Activated T-helper 1 cell treated with anti-CD3 and anti-CD28 coated beads, Interleukin-12 subunit alpha, Interleukin-12 subunit beta, Interleukin-2, Interleukin-4 antibody, amounts not matched to agents 30 ng/mL and 10 ng/mL and 1 ng/mL, durations not matched to agents 14 hours and 24 hours and 36 hours (primary cell): ENCODE results near the gene ASPG. TPM values are rescaled to one million over a fixed set of nuclear protein-coding genes. Genes with fewer than 3 reads are reported as not detected.

Experiments used
- DNase-seq: peaks from one replicate; pipeline ENCODE4 v3.0.0; 2021; ENCODE audit warnings: low spot score
- H3K27ac Mint-ChIP-seq: one replicate; pipeline ENCODE4 v1.8.0; 2021; ENCODE audit warnings: mild to moderate bottlenecking, mixed read lengths
- H3K27me3 Mint-ChIP-seq: one replicate; pipeline ENCODE4 v1.8.0; 2022; ENCODE audit warnings: mild to moderate bottlenecking, moderate library complexity, mixed read lengths; ENCODE audit not compliant: insufficient read depth
- H3K36me3 Mint-ChIP-seq: one replicate; pipeline ENCODE4 v1.8.0; 2021; ENCODE audit warnings: low read depth, mixed read lengths
- H3K4me1 Mint-ChIP-seq: one replicate; pipeline ENCODE4 v1.8.0; 2021; ENCODE audit warnings: low read depth, mixed read lengths
- H3K4me3 Mint-ChIP-seq: one replicate; pipeline ENCODE4 v1.8.0; 2021; ENCODE audit warnings: mild to moderate bottlenecking, moderate library complexity, mixed read lengths
- H3K9me3 Mint-ChIP-seq: one replicate; pipeline ENCODE4 v1.8.0; 2021; ENCODE audit warnings: mixed read lengths
- intact Hi-C: fragments of 100-400 bp; cut with micrococcal nuclease; formaldehyde crosslinking; loops from one replicate; pipeline ENCODE4 v1.15.1; 2024
- total RNA-seq: library from RNA; stranded (reverse); gene quantifications from 2 replicates; pipeline ENCODE4 v1.2.3, GENCODE V29; 2022

Gene ASPG
- total RNA-seq, 1 donor from 2014 or later = not detected

- H3K27ac Mint-ChIP-seq = no peak overlapping the region
- no peaks in the 10 kb centered on the region for H3K9me3 Mint-ChIP-seq
- intact Hi-C loops = no loop called here
- no peaks in the 10 kb centered on the region for H3K4me1 Mint-ChIP-seq
- DNase-seq = no peak
- H3K4me3 Mint-ChIP-seq = no peak overlapping the region
- H3K36me3 Mint-ChIP-seq = no peaks in the 10 kb centered on the region
- no peaks in the 10 kb centered on the region for H3K27me3 Mint-ChIP-seq
Measured at GRCh38 chr14:104100171-104101085, 14.9 kb downstream of the ASPG start.

DNA sequence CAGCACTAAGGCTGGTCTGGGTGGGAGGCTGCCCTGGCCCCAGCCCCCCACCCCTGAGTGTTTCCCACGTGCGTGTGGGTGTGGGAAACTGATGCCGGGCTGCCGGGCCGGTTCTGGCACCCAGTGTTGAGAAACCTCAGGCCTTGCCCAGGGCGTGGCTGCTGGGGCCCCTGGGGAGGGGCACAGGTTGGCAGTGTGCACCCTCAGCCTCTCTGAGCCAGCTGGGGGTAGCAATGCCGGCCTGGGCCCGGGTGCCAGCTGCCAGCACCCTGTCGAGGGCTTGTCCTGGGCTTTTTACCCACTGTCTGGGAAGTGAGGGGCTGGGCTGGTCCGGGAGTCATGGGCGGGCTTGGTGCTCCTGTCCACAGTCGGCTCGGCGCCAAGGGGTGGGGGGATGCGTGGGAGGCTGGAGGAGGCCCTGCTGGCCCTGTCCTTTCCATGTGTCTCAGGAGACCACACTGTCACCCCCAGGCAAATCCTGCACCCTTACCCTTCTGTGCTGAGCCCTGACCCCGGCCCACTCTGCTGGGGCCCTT, 15.7 kb downstream of the ASPG start:
- intact Hi-C loops = no loop called here
- no peak for DNase-seq
- no peaks in the 10 kb centered on the region for H3K4me1 Mint-ChIP-seq
- H3K27me3 Mint-ChIP-seq = no peaks in the 10 kb centered on the region
- H3K27ac Mint-ChIP-seq = no peak overlapping the region
- H3K9me3 Mint-ChIP-seq = no peaks in the 10 kb centered on the region
- H3K4me3 Mint-ChIP-seq = no peak overlapping the region
- no peaks in the 10 kb centered on the region for H3K36me3 Mint-ChIP-seq

DNA sequence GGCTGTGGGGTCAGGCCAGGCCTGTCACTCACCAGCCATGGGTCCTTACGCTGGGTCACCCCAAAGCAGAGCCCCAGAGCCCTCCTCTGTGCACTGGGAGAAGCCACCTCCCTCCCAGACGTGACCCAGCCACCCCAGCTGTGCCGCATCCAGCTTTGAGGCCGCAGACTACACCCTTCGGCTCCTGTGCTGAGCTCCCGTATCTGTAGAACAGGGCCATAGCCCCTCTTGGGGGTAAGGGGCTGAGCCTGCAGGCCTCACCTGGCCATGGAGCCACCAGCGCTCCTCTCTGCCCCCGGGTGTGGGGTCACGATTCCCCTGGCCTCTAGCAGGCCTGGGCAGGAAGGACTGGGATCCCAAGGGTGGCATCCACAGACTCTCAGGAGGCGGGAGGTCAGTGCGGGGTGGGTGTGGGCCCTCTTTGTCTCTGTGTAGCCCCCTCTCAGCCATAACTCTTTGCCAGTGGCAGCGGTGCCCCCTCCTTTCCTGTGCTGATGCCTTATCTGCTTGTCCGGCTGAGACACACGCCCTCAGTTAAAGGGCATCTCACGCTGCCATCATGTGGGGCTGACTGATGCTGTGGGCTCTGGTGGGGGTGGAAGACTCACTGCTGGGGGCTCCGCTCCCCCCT, 16.3 kb downstream of the ASPG start:
- Mint-ChIP-seq H3K4me3 (no peak overlapping the region), H3K9me3 (no peaks in the 10 kb centered on the region), H3K36me3 (no peaks in the 10 kb centered on the region), H3K4me1 (no peaks in the 10 kb centered on the region), H3K27me3 (no peaks in the 10 kb centered on the region), H3K27ac (no peak overlapping the region)
- intact Hi-C loops = no loop called here
- no peak for DNase-seq

DNA sequence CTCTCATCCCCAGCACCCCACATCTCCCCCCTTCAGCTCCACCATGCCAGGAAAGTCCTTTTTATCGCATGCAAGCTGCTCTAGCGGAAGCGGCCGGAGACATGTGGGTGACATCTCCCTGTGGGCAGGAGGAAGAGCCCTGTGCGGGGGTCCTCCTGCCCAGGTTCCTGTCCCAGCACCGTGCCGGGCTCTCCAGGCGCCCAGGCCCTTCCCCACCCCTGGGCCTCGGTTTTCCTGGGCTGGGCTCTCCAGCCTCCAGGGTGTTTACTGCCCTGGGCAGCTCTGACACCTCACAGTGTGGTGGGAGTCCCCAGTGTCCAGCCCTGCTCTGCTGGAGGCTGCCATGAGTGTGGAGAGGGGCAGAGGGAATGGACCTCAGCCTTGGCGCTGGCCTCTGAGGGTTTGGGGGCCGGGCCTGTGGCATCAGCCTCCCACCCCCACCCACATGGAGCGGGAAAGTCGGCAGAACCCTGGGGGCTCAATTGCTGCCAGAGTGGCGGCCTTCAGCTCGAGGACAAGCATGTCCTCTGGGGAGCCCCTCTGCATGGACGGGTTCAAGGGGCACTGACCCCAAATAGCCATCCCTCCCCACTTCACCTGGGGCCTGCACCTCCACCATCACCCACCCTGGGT, 16.9 kb downstream of the ASPG start:
- Mint-ChIP-seq H3K27me3 (no peaks in the 10 kb centered on the region), H3K27ac (no peak overlapping the region), H3K36me3 (no peaks in the 10 kb centered on the region), H3K4me1 (no peaks in the 10 kb centered on the region), H3K9me3 (no peaks in the 10 kb centered on the region), H3K4me3 (no peak overlapping the region)
- no peak for DNase-seq
- intact Hi-C loops = no loop called here

GRCh38 chr14:104103061-104103445, 17.6 kb downstream of the ASPG start:
- Mint-ChIP-seq H3K27me3 (no peaks in the 10 kb centered on the region), H3K36me3 (no peaks in the 10 kb centered on the region), H3K4me3 (no peak overlapping the region), H3K27ac (no peak overlapping the region), H3K9me3 (no peaks in the 10 kb centered on the region), H3K4me1 (no peaks in the 10 kb centered on the region)
- intact Hi-C loops = no loop called here
- no peak for DNase-seq

DNA sequence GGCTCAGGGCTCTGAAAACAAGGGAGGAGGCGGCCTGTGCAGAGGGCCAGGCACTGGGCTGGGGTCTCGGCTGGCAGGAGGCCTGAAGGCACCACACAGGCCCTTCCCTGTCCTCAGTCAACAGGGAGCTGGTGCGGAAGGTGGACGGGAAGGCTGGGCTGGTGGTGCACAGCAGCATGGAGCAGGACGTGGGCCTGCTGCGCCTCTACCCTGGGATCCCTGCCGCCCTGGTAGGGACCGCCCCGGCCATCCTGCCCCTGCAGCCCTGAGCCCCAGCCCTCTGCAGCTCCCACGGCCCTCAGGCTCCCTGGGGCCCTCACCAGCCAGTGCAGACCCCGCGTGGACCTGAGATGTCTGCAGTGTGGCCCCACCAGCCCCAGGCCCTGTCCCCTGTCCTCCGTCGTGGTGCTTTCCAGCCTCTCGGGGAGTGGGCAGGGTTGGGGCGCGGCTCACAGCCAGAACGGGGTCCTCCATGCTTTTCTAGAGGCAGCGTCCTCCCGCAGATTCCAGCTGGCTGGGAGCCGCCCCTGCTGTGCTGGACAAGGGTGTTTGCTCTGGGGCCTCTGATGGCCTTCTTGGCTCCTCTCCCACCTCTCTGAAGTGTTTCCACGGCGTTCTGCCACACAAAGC, 18.1 kb downstream of the ASPG start:
- no peak for DNase-seq
- H3K27me3 Mint-ChIP-seq = no peaks in the 10 kb centered on the region
- no peaks in the 10 kb centered on the region for H3K36me3 Mint-ChIP-seq
- H3K27ac Mint-ChIP-seq = no peak overlapping the region
- H3K9me3 Mint-ChIP-seq = no peaks in the 10 kb centered on the region
- intact Hi-C loops = no loop called here
- no peak overlapping the region for H3K4me3 Mint-ChIP-seq
- H3K4me1 Mint-ChIP-seq = no peaks in the 10 kb centered on the region

- Mint-ChIP-seq H3K4me1 (no peaks in the 10 kb centered on the region), H3K27ac (no peak overlapping the region), H3K36me3 (no peaks in the 10 kb centered on the region), H3K27me3 (no peaks in the 10 kb centered on the region), H3K4me3 (no peak overlapping the region), H3K9me3 (no peaks in the 10 kb centered on the region)
- DNase-seq = no peak
- intact Hi-C loops = no loop called here
Measured at GRCh38 chr14:104104076-104104901, 18.8 kb downstream of the ASPG start.

DNA sequence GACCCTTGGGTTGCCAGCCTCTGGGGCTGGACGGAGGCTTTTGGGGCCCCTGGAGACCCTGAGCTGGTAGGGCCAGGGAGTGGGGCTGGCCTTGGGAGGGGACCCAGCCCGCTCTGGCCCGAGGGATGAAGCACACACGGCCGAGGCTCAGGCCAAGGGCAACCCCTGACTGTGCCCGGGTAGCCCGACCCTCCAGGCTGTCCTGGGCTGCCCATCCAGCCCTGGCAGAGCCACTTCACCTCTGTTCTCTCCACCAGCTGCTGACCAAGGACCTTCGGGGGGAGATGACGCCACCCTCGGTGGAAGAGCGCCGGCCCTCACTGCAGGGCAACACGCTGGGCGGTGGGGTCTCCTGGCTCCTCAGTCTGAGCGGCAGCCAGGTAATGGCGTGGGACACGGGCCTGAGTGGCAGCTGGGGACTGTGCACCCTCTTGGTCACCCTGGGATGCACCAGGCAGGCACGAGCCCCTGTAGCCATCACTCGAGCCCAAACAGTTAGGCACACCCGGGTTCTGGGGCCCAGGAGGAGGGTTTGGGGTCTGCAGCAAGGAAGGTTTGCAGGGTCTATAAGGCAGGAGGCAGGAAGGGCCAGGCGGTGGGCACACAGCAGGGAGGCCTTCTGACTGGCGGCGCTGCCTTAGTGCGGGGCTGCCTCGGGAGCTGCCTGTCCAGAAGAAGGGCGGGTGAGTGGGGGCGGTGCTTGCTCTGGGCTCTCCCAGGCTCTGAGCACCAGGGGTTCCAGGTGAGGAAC, 19.7 kb downstream of the ASPG start:
- no peaks in the 10 kb centered on the region for H3K27me3 Mint-ChIP-seq
- intact Hi-C loops = no loop called here
- no peaks in the 10 kb centered on the region for H3K4me1 Mint-ChIP-seq
- no peaks in the 10 kb centered on the region for H3K36me3 Mint-ChIP-seq
- H3K4me3 Mint-ChIP-seq = no peak overlapping the region
- no peak overlapping the region for H3K27ac Mint-ChIP-seq
- no peak for DNase-seq
- H3K9me3 Mint-ChIP-seq = no peaks in the 10 kb centered on the region

DNA sequence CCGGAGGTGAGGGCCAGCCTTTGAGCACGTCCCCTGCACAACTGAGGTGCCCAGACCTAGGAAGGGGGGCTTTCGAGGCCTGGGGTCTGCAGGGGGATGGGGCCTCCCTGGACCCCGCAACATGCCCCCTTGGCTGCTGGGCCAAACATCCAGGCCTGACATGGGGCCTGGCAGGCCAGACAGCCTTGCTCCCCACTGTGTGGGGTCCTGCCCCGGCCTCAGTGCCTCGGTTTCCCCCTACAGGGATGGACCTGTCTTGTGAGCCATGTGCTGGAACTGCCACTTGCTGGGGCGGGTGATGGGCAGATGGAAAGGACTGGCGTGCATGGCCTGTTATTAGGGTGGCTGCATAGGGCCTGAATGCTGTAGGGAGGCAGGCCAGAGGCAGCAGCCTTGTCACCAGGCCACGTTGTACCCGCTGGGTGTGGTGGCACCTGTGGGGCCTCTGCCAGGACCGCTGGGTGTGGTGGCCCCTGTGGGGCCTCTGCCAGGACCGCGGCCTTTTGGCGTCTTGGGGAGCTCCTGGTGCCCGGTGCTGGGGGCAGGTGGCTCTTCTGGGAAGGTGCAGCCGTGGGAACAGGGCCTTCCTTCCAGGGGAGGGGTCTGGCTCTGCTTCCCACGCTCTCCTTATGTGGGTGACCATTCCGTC, 20.4 kb downstream of the ASPG start:
- H3K4me3 Mint-ChIP-seq = no peak overlapping the region
- H3K27ac Mint-ChIP-seq = no peak overlapping the region
- H3K27me3 Mint-ChIP-seq = no peaks in the 10 kb centered on the region
- no peaks in the 10 kb centered on the region for H3K9me3 Mint-ChIP-seq
- DNase-seq = no peak
- no peaks in the 10 kb centered on the region for H3K36me3 Mint-ChIP-seq
- intact Hi-C loops = no loop called here
- H3K4me1 Mint-ChIP-seq = no peaks in the 10 kb centered on the region

DNA sequence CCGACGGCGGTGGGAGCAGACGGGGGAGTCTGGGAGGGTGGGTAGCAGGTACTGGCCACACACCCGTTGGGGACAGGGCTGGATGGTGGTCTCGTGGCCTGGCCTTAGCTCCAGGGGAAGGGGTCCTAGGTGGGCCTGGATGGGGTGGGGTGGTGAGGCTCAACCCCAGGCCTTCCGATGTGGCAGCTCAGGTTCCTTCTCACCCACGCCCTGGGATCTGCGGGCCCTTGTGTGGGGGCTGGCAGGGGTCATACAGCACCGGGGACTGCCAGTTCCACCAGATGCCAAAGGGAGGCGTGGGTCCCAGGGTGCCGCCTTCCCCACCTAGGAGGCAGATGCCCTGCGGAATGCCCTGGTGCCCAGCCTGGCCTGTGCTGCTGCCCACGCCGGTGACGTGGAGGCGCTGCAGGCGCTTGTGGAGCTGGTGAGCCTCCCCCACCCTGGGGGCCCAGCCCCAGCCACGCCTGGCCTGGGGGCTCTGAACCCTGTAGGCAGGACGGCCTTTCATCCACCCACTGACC, 21.0 kb downstream of the ASPG start:
- no peak for DNase-seq

DNA sequence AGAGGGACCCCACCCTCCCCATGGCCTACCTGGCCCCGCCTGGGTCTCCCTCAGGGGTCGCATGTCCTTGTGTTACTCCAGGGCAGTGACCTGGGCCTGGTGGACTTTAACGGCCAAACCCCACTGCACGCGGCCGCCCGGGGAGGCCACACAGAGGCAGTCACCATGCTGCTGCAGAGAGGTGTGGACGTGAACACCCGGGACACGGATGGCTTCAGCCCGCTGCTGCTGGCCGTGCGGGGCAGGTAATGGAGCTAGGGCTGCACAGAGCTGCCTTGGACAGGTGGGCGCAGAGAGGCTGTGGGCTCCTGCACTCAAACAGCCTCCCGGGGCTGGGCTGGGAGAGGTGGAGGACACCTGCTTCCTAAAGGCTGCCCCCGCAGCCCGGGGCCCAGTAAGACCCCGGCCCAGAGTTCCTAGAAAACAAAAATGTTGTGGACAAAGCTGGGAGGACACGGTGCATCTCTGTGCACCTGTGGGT, 21.6 kb downstream of the ASPG start:
- DNase-seq = no peak
- Mint-ChIP-seq H3K9me3 (no peaks in the 10 kb centered on the region), H3K27ac (no peak overlapping the region), H3K36me3 (no peaks in the 10 kb centered on the region), H3K4me1 (no peaks in the 10 kb centered on the region), H3K4me3 (no peak overlapping the region), H3K27me3 (no peaks in the 10 kb centered on the region)
- intact Hi-C loops = no loop called here

More for the DNA sequence above, 21.0 kb downstream of the ASPG start:
- Mint-ChIP-seq H3K4me1 (no peaks in the 10 kb centered on the region), H3K27ac (no peak overlapping the region), H3K36me3 (no peaks in the 10 kb centered on the region), H3K27me3 (no peaks in the 10 kb centered on the region), H3K4me3 (no peak overlapping the region), H3K9me3 (no peaks in the 10 kb centered on the region)
- intact Hi-C loops = no loop called here
